GM21423 (cell line): Measurements from ENCODE around the gene HIVEP2.

Source experiments
- ATAC-seq: cut with Tn5 transposase; IDR thresholded peaks from one replicate; pipeline ENCODE4 v1.9.1; 2021; ENCODE audit warnings: mild to moderate bottlenecking, moderate library complexity; ENCODE audit not compliant: unreplicated experiment

Gene HIVEP2

GRCh38 chr6:142844065-142844755 is 100.8 kb downstream of the HIVEP2 start:
- peak; percentile 30 for ATAC-seq

GRCh38 chr6:142843361-142843760 is 101.6 kb downstream of the HIVEP2 start:
- ATAC-seq: no peak

GRCh38 chr6:142842418-142843261 is 102.3 kb downstream of the HIVEP2 start:
- ATAC-seq: peak; percentile 55

GRCh38 chr6:142841915-142842314 is 103.1 kb downstream of the HIVEP2 start:
- no peak for ATAC-seq

GRCh38 chr6:142839686-142840040 is 105.3 kb downstream of the HIVEP2 start:
- ATAC-seq: no peak

- no peak for ATAC-seq
Observed at GRCh38 chr6:142838821-142839685, 105.9 kb downstream of the HIVEP2 start.

GRCh38 chr6:142835787-142836535 is 109.0 kb downstream of the HIVEP2 start:
- ATAC-seq: no peak

- no peak for ATAC-seq
Observed at GRCh38 chr6:142834853-142835252, 110.1 kb downstream of the HIVEP2 start.

- no peak for ATAC-seq
Observed at GRCh38 chr6:142833798-142834197, 111.2 kb downstream of the HIVEP2 start.

GRCh38 chr6:142833054-142833453 is 111.9 kb downstream of the HIVEP2 start:
- ATAC-seq: no peak

- ATAC-seq: no peak
Observed at GRCh38 chr6:142830807-142831206, 114.2 kb downstream of the HIVEP2 start.

GRCh38 chr6:142830116-142830710 is 114.8 kb downstream of the HIVEP2 start:
- ATAC-seq: no peak

- ATAC-seq: no peak
Observed at GRCh38 chr6:142829556-142829955, 115.4 kb downstream of the HIVEP2 start.

- no peak for ATAC-seq
Observed at GRCh38 chr6:142827991-142828390, 117.0 kb downstream of the HIVEP2 start.

- ATAC-seq: no peak
Observed at GRCh38 chr6:142827369-142827768, 117.6 kb downstream of the HIVEP2 start.

GRCh38 chr6:142825760-142826159 is 119.2 kb downstream of the HIVEP2 start:
- no peak for ATAC-seq

- ATAC-seq: no peak
Observed at GRCh38 chr6:142824426-142824825, 120.5 kb downstream of the HIVEP2 start.

- no peak for ATAC-seq
Observed at GRCh38 chr6:142823256-142823902, 121.6 kb downstream of the HIVEP2 start.

GRCh38 chr6:142822842-142823241 is 122.1 kb downstream of the HIVEP2 start:
- ATAC-seq: no peak

- ATAC-seq: peak; percentile 73
Observed at GRCh38 chr6:142822383-142822782, 122.6 kb downstream of the HIVEP2 start.
